Right atrium auricular region (tissue), 2 donors: ENCODE measurements around the gene CENPL. TPM values are rescaled to one million over a fixed set of nuclear protein-coding genes. Genes with fewer than 3 reads are reported as not detected.
A peak's percentile ranks its signal among the peaks of the same experiment; 100 is the strongest.

Experiments
- DNase-seq: peaks from one replicate; pipeline ENCODE4 v3.0.0-alpha.2; 2019; ENCODE audit warnings: low spot score
- H3K27ac ChIP-seq, 2 donors: fragments of 200-600 bp; sonication (generic); 1 replicate in 1 of 2; 2 replicates in 1 of 2; pipeline ENCODE4 v1.5.1; 2016 to 2019
- H3K27me3 ChIP-seq, 2 donors: fragments of 200-600 bp; sonication (generic); one replicate each; pipeline versions ENCODE4 v1.5.1 to v1.6.0; 2017 to 2019
- H3K36me3 ChIP-seq: fragments of 200-600 bp; sonication (generic); one replicate; pipeline ENCODE4 v1.5.1; 2016
- H3K4me1 ChIP-seq, 2 donors: fragments of 200-600 bp; sonication (generic); one replicate each; pipeline versions ENCODE4 v1.5.1 to v1.6.0; 2017 to 2019
- H3K4me3 ChIP-seq, 2 donors: fragments of 200-600 bp; sonication (generic); 1 replicate in 1 of 2; 2 replicates in 1 of 2; pipeline ENCODE4 v1.5.1; 2017 to 2019; ENCODE audit warnings: mild to moderate bottlenecking in 1 of 2, moderate library complexity in 1 of 2
- H3K9me3 ChIP-seq, 2 donors: fragments of 200-600 bp; sonication (generic); one replicate each; pipeline ENCODE4 v1.5.1; 2019
- total RNA-seq, 2 donors: library from RNA; depleted of rRNA; stranded (reverse); fragments of >200 nt; gene quantifications; one replicate each; pipeline ENCODE4 v1.1.0, GENCODE V29; 2016
- TF ChIP-seq, protein P1 (sequence below), 2 donors: fragments of 200-600 bp; sonication (generic); IDR thresholded peaks; one replicate each; pipeline ENCODE4 v1.5.1; 2019; ENCODE audit warnings: antibody characterized with exemption in 2 of 2

The CENPL gene
- total RNA-seq, 2 donors from 2014 or later: 1.5 to 4.2 TPM

DNA sequence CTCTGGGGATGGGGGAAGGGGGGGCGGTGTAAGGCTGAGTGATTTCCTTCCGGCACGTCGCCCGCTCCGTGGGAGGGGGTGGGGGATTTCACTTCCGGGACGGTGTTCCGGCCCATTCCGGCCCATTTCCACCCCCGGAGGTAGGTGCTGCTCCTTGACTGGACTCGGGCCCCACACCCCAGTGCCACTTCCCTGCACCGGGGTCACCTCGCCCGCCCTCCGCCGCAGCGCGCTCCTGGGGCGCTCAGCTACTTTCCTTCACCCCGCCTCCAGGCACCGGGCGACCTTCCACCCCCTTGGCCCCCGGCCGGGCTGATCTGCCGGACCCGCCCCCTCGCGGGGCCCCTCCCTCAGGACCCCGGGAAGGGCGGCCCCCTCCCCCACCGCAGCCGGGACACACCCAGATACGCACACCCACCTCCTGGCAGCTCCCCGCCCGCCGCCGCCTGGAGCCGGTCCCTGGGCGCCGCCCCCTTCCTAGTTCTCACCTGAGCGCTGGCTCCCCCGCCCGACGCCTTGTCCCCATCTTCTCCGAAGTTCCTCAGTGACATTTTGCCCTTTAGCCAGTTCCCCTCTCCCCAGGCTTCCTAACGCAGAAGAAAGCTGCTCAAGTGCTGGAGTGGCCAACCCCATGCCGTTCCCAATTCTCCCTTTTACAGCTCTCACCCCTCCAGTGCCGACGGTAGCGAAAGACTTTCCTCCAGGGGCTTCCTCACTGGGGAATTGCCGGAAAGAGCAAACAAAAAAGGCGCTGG lies 43.8 kb upstream of the CENPL start, which contains the start of gene ZBTB37:
Gene ZBTB37, plus strand, starts transcription at position 115 of the 755 bp plus-strand sequence. CDS start 1,846 bp downstream, outside the sequence.
- Histone ChIP-seq H3K4me3 (peak within 1 kb of the TSS; percentile 67 to 93), H3K27me3 (no peaks in the 10 kb centered on the region), H3K9me3 (no peaks in the 10 kb centered on the region), H3K27ac (peak within 1 kb of the TSS; percentile 95 to 98), H3K36me3 (peaks cover 37% of the 10 kb centered on the region), H3K4me1 (peaks cover 0 to 59% of the 10 kb centered on the region in 2 donors)
- TF ChIP-seq, protein P1, sequence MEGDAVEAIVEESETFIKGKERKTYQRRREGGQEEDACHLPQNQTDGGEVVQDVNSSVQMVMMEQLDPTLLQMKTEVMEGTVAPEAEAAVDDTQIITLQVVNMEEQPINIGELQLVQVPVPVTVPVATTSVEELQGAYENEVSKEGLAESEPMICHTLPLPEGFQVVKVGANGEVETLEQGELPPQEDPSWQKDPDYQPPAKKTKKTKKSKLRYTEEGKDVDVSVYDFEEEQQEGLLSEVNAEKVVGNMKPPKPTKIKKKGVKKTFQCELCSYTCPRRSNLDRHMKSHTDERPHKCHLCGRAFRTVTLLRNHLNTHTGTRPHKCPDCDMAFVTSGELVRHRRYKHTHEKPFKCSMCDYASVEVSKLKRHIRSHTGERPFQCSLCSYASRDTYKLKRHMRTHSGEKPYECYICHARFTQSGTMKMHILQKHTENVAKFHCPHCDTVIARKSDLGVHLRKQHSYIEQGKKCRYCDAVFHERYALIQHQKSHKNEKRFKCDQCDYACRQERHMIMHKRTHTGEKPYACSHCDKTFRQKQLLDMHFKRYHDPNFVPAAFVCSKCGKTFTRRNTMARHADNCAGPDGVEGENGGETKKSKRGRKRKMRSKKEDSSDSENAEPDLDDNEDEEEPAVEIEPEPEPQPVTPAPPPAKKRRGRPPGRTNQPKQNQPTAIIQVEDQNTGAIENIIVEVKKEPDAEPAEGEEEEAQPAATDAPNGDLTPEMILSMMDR (IDR thresholded peaks at IDR 0.05): peak in 1 of 2 donors; percentile 22
- peak; percentile 81 for DNase-seq

DNA sequence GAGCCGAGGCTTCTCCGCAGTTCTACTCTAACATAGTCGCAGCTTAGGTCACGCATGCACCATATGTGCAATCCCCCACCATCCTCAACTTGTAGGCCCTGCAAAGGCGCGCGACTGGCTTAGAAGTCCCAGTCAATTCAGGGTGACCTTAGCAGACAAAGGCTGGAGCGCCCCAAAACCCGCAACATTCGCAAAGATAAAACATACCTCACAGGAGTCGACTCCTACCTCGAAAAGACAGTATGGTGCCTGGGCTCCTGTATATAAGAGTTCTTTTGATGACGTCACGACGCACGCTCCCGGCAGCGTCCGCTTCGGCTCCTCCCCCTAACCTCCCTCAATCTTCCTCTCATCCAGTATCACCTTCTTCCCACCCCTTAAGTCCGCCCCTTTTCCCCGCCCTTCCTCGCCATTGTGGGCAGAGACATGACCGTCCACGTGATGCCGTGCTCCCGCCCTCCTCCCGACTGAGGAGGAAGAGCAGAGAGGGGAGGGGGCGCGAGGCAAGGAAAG lies 43.1 kb upstream of the CENPL start, which contains the start of gene GAS5:
Gene GAS5, minus strand, starts transcription at position 237 of the 513 bp plus-strand sequence.
- TF ChIP-seq, protein P1 (IDR thresholded peaks at IDR 0.05): no peak
- H3K27me3 ChIP-seq: no peaks in the 10 kb centered on the region
- peaks cover 0 to 62% of the 10 kb centered on the region in 2 donors for H3K4me1 ChIP-seq
- H3K4me3 ChIP-seq: peak within 1 kb of the TSS; percentile 67 to 93
- no peaks in the 10 kb centered on the region for H3K9me3 ChIP-seq
- peak; percentile 99 for DNase-seq
- H3K36me3 ChIP-seq: peaks cover 43% of the 10 kb centered on the region
- peak within 1 kb of the TSS; percentile 95 to 98 for H3K27ac ChIP-seq

GRCh38 chr1:173867141-173867752 lies 42.6 kb upstream of the CENPL start:
- TF ChIP-seq, protein P1 (IDR thresholded peaks at IDR 0.05): no peak
- no peaks in the 10 kb centered on the region for H3K27me3 ChIP-seq
- H3K4me3 ChIP-seq: peak overlapping the region; percentile 67 to 93
- H3K27ac ChIP-seq: peak overlapping the region; percentile 95 to 98
- H3K9me3 ChIP-seq: no peaks in the 10 kb centered on the region
- DNase-seq: peak; percentile 60
- H3K4me1 ChIP-seq: peaks cover 0 to 62% of the 10 kb centered on the region in 2 donors
- peaks cover 48% of the 10 kb centered on the region for H3K36me3 ChIP-seq

DNA sequence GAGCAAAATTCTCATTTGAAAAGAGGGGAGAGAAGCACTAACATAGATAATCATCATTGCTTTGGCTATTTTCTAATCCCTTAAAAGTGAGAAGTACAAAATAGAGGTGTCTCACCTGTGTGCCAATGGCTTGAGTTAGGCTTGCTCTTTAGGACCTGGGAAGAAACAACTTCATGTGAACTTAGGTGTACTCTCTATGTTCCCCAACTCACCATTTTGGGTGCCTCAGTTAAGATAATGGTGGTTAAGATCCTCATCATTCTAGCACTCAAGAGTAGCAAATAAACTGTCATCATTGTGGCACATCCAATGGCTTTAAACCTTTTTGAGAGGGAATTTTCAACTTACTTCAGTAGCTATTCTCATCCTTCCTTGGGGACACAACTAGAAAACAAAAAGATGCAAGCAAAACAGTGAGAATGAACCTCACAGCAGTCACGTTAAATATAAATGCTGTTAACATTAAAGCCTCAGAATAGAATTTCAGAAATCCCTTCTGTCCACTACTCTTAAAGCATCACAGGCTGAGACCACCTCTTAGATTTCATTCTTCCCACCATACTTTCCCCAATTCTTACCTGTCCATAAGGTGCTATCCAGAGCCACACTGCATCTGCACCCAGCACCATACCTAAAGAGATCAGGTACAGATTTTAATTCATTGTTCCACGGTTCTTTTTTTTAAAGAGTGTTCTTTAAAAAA lies 41.9 kb upstream of the CENPL start:
- H3K27ac ChIP-seq: peak overlapping the region; percentile 95 to 98
- no peaks in the 10 kb centered on the region for H3K27me3 ChIP-seq
- H3K9me3 ChIP-seq: no peaks in the 10 kb centered on the region
- H3K4me1 ChIP-seq: peaks cover 0 to 62% of the 10 kb centered on the region in 2 donors
- peaks cover 48% of the 10 kb centered on the region for H3K36me3 ChIP-seq
- TF ChIP-seq, protein P1 (IDR thresholded peaks at IDR 0.05): no peak
- H3K4me3 ChIP-seq: peak overlapping the region; percentile 67 to 93
- DNase-seq: no peak

DNA sequence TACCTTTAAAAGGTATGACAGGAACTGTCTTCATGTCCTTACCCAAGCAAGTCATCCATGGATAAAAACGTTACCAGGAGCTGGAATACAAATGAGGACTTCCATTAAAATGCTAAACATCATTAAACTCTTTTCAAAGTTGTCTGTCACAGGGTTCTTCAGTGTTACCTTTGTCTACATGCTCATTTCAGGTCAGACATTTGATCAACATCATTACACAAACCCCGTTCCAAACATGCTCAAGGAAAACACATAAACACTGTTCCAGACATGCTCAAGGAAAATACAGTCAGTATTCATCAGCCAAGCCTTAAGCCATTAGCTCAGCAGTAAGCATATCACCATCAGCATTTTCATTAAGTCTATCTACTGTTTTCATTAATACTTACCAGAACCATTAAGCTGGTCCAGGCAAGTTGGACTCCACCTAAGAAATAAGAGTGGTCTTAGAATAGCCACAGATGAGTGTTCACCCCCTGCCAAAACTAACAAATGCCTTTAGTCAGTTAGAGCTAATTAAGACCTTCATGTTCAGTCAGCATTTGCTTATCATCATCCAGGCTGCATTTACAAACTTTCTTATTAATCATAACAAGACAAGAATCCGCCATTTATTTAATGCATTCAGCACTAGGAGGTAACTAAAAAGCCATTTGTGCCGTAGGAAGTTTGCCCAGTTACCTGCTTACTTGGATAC lies 40.9 kb upstream of the CENPL start:
- no peak for DNase-seq
- no peak overlapping the region for H3K4me3 ChIP-seq
- H3K27me3 ChIP-seq: no peaks in the 10 kb centered on the region
- no peaks in the 10 kb centered on the region for H3K9me3 ChIP-seq
- TF ChIP-seq, protein P1 (IDR thresholded peaks at IDR 0.05): no peak
- no peak overlapping the region for H3K27ac ChIP-seq
- H3K4me1 ChIP-seq: peaks cover 0 to 55% of the 10 kb centered on the region in 2 donors
- peaks cover 48% of the 10 kb centered on the region for H3K36me3 ChIP-seq
